ENCODE results near the gene CACNA2D1.
"Not testable (repeated sequence)": the region's sequence is repeated elsewhere in the genome, so short reads cannot be mapped to it uniquely, and the experiment has no call there.

The CACNA2D1 gene

DNA sequence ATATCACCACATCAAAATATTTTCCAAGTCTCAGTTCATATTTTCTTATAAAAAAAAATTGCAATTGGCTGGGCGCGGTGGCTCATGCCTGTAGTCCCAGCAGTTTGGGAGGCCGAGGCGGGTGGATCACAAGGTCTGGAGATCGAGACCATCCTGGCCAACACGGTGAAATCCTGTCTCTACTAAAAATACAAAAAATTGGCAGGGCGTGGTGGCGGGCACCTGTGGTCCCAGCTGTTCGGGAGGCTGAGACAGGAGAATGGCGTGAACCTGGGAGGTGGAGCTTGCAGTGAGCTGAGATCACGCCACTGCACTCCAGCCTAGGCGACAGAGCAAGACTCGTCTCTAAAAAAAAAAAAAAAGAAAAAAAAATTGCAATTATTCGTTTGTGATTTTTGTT, 303.0 kb downstream of the CACNA2D1 start:
- H3K27ac Mint-ChIP-seq; H3K36me3 Mint-ChIP-seq (ENCODE audit: low read depth); H3K4me3 Mint-ChIP-seq; H3K9me3 Mint-ChIP-seq; H3K27me3 Mint-ChIP-seq (ENCODE audit: low read depth); H3K4me1 Mint-ChIP-seq (ENCODE audit: low read depth): not testable (repeated sequence)

DNA sequence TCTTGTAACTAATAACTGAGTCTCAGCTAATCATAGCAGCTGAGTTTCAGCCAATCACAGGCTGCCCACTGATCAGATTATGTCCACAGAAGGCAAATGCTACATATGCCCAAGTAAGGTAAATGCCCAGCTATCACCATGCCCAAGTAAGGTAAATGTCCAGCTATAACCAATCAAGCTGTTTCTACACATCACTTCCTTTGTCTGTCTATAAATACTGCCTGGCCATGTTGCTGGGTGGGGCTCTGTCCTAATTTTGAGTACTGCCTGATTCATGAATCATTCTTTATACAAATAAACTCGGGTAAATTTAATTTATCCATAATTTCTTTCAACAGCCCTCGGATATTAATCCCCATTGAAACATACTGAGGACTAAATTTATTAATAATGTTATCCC, 312.4 kb downstream of the CACNA2D1 start:
- Mint-ChIP-seq H3K27ac (no peak overlapping the region), H3K27me3 (ENCODE audit: low read depth) (no peaks in the 10 kb centered on the region), H3K9me3 (no peaks in the 10 kb centered on the region), H3K36me3 (ENCODE audit: low read depth) (no peaks in the 10 kb centered on the region), H3K4me3 (no peak overlapping the region), H3K4me1 (ENCODE audit: low read depth) (no peaks in the 10 kb centered on the region)

GRCh38 chr7:82129091-82129490, 314.5 kb downstream of the CACNA2D1 start:
- Mint-ChIP-seq H3K27me3 (ENCODE audit: low read depth) (no peaks in the 10 kb centered on the region), H3K9me3 (no peaks in the 10 kb centered on the region), H3K27ac (no peak overlapping the region), H3K36me3 (ENCODE audit: low read depth) (no peaks in the 10 kb centered on the region), H3K4me3 (no peak overlapping the region), H3K4me1 (ENCODE audit: low read depth) (no peaks in the 10 kb centered on the region)

GRCh38 chr7:82128546-82128945, 315.0 kb downstream of the CACNA2D1 start:
- Mint-ChIP-seq H3K27ac (no peak overlapping the region), H3K36me3 (ENCODE audit: low read depth) (no peaks in the 10 kb centered on the region), H3K9me3 (no peaks in the 10 kb centered on the region), H3K4me1 (ENCODE audit: low read depth) (no peaks in the 10 kb centered on the region), H3K27me3 (ENCODE audit: low read depth) (no peaks in the 10 kb centered on the region), H3K4me3 (no peak overlapping the region)

GRCh38 chr7:82126576-82126975, 317.0 kb downstream of the CACNA2D1 start:
- Mint-ChIP-seq H3K27me3 (ENCODE audit: low read depth) (no peaks in the 10 kb centered on the region), H3K27ac (no peak overlapping the region), H3K9me3 (no peaks in the 10 kb centered on the region), H3K4me3 (no peak overlapping the region), H3K4me1 (ENCODE audit: low read depth) (no peaks in the 10 kb centered on the region), H3K36me3 (ENCODE audit: low read depth) (no peaks in the 10 kb centered on the region)

DNA sequence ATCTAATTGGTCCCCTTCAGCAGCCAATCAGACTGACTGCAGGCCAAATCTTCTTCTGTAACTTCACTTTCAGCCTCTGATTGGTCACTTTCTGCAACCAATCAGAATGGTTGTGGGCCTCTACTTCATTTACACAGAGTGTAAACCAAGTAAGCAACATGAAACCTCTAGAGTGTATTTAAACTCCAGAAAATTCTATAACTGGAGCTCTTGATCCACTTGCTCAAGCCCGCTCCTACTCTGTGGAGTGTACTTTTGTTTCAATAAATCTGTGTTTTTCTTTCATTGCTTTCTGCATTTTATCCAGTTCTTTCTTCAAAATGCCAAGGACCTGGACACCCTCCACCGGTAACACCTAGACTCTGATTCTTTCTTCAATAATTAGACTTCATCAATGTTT, 319.1 kb downstream of the CACNA2D1 start:
- H3K4me3 Mint-ChIP-seq, result no peak overlapping the region
- no peaks in the 10 kb centered on the region for H3K9me3 Mint-ChIP-seq
- H3K27ac Mint-ChIP-seq, result no peak overlapping the region
- no peaks in the 10 kb centered on the region for H3K36me3 Mint-ChIP-seq (ENCODE audit: low read depth)
- no peaks in the 10 kb centered on the region for H3K27me3 Mint-ChIP-seq (ENCODE audit: low read depth)
- H3K4me1 Mint-ChIP-seq (ENCODE audit: low read depth), result no peaks in the 10 kb centered on the region

DNA sequence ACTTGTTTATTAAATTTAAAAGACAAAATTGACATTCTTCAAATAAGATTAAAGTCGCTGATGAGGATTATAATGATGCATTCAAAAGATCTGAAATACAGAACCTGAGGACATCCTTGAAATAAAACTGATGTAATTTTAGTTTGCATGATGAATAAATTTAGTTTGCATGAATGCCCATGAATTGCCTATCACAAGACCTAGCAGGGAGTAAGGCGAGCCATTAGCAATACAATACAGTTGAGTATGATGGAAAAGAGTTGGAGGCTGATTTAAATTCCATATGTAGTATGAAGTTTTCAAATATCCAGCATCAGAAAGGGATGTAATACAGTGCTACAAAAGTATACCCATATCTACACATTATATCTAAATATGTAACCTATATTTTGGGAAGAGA, 321.3 kb downstream of the CACNA2D1 start:
- no peaks in the 10 kb centered on the region for H3K9me3 Mint-ChIP-seq
- H3K36me3 Mint-ChIP-seq (ENCODE audit: low read depth), result no peaks in the 10 kb centered on the region
- H3K4me1 Mint-ChIP-seq (ENCODE audit: low read depth), result no peaks in the 10 kb centered on the region
- H3K27me3 Mint-ChIP-seq (ENCODE audit: low read depth), result no peaks in the 10 kb centered on the region
- no peak overlapping the region for H3K4me3 Mint-ChIP-seq
- no peak overlapping the region for H3K27ac Mint-ChIP-seq

GRCh38 chr7:82114237-82114636, 329.3 kb downstream of the CACNA2D1 start:
- Mint-ChIP-seq H3K27ac (no peak overlapping the region), H3K4me1 (ENCODE audit: low read depth) (no peaks in the 10 kb centered on the region), H3K9me3 (no peaks in the 10 kb centered on the region), H3K36me3 (ENCODE audit: low read depth) (no peaks in the 10 kb centered on the region), H3K27me3 (ENCODE audit: low read depth) (no peaks in the 10 kb centered on the region), H3K4me3 (no peak overlapping the region)

DNA sequence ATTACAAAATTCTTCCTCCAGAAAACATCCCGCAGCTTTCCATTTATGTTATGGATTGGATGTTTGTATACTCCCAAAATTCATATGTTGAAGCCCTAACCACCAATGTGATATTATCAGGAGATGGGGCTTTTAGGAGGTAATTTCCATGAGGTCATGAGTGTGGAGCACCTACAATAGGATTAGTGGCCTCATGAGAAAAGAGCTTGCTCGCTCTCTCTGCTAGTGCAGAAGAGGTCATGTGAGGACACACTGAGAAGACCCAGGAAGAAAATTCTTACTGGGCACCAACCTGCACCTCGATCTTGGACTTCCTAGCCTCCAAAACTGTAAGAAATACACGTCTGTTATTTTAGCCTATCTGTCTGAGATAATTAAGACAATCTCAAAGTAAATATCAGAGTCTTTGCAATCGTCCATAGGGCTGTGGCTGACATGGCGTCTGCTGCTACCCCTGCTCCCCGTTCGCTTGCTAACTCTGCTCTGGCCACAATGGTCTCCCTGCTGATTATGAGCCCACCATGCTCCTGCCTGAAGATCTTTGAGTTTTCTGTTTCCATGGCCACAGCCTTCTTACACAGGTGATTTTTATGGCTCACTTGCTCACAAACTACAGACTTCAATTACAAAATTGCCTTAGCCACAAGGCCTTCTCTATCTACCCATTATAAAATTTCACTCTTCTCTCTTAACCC, 333.3 kb downstream of the CACNA2D1 start:
- Mint-ChIP-seq H3K27me3 (ENCODE audit: low read depth) (no peaks in the 10 kb centered on the region), H3K9me3 (no peaks in the 10 kb centered on the region), H3K36me3 (ENCODE audit: low read depth) (no peaks in the 10 kb centered on the region), H3K4me3 (no peak overlapping the region), H3K27ac (no peak overlapping the region), H3K4me1 (ENCODE audit: low read depth) (no peaks in the 10 kb centered on the region)

DNA sequence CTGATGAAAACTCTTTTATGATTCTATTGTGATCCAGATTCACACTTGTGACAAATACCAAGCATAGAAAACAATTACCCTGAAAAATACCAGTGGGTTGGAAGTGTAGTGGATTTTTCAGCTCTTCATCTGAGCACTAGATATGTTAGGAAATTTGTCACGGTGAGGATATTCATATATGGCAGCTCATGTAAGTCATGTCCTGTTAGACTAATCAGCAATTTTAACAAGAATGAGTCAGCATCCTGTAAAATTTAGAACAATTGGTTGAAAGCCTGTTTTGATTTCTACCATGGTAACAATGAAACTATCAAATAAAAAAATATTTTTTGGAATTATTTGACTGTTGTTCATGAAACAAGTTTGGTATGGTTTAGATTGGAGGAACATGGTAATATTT, 334.3 kb downstream of the CACNA2D1 start:
- no peaks in the 10 kb centered on the region for H3K36me3 Mint-ChIP-seq (ENCODE audit: low read depth)

DNA sequence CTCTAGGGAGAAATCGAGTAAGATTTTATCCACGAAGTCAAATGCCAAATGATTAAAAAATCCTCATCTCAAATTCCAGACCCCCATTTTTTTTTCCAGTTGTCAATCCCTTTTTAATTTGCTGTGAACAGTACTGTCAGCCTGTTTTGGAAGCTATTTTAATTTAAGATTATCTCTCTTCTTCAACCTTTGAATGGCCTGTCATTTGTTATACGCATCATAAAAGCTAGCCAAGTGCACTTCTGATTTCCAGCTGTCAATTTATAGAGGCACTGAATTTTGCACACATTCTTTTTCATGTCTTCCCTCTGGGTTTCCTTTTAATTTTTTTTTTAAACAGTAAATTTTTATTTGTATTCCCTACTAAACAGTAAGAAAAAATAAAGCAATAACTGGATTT, 337.4 kb downstream of the CACNA2D1 start:
- Mint-ChIP-seq H3K27ac (no peak overlapping the region), H3K4me3 (no peak overlapping the region), H3K9me3 (no peaks in the 10 kb centered on the region), H3K27me3 (ENCODE audit: low read depth) (no peaks in the 10 kb centered on the region), H3K36me3 (ENCODE audit: low read depth) (no peaks in the 10 kb centered on the region), H3K4me1 (ENCODE audit: low read depth) (no peaks in the 10 kb centered on the region)

More for the DNA sequence above, 334.3 kb downstream of the CACNA2D1 start:
- H3K4me3 Mint-ChIP-seq, result no peak overlapping the region
- no peaks in the 10 kb centered on the region for H3K27me3 Mint-ChIP-seq (ENCODE audit: low read depth)
- no peaks in the 10 kb centered on the region for H3K9me3 Mint-ChIP-seq
- no peak overlapping the region for H3K27ac Mint-ChIP-seq
- no peaks in the 10 kb centered on the region for H3K4me1 Mint-ChIP-seq (ENCODE audit: low read depth)

DNA sequence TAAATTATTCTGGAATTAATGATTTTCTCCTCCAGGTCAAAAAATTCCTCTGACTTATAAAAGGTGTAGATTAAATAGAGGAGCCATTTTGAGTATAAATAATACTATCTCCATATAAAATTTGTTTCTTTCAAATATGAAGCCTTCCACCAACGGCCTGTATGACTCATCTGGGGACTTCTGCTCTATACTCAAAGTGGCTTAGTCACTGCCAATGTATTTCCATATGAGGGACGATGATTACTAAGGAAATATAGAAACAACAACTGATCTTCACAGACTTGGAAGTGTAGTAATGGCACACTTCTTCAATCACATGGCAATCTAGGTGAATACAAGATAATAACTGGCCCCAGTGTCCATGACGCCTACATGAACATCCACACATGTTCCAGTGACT, 338.1 kb downstream of the CACNA2D1 start:
- Mint-ChIP-seq H3K9me3 (no peaks in the 10 kb centered on the region), H3K36me3 (ENCODE audit: low read depth) (no peaks in the 10 kb centered on the region), H3K27me3 (ENCODE audit: low read depth) (no peaks in the 10 kb centered on the region), H3K4me3 (no peak overlapping the region), H3K27ac (no peak overlapping the region), H3K4me1 (ENCODE audit: low read depth) (no peaks in the 10 kb centered on the region)

DNA sequence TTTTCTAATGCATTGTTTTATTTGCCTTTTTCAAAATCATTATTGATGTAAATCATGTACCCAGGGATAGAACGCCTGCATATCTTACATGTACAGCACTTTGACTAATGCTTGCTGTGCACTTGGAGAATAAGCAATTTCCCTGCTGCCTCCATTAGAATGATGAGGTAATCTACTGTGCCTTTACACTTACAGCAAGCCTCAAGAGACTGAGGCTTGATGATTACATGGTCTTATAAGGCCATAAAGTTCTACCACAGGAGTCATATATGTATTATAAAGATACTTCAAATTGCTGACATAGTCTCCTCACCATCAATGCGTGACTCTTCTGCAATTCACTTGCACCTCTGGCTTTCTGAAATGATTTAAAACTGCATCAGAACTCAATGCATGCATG, 345.2 kb downstream of the CACNA2D1 start:
- H3K27ac Mint-ChIP-seq, result no peak overlapping the region
- no peaks in the 10 kb centered on the region for H3K4me1 Mint-ChIP-seq (ENCODE audit: low read depth)
- no peaks in the 10 kb centered on the region for H3K9me3 Mint-ChIP-seq
- H3K4me3 Mint-ChIP-seq, result no peak overlapping the region
- no peaks in the 10 kb centered on the region for H3K36me3 Mint-ChIP-seq (ENCODE audit: low read depth)
- H3K27me3 Mint-ChIP-seq (ENCODE audit: low read depth), result no peaks in the 10 kb centered on the region

DNA sequence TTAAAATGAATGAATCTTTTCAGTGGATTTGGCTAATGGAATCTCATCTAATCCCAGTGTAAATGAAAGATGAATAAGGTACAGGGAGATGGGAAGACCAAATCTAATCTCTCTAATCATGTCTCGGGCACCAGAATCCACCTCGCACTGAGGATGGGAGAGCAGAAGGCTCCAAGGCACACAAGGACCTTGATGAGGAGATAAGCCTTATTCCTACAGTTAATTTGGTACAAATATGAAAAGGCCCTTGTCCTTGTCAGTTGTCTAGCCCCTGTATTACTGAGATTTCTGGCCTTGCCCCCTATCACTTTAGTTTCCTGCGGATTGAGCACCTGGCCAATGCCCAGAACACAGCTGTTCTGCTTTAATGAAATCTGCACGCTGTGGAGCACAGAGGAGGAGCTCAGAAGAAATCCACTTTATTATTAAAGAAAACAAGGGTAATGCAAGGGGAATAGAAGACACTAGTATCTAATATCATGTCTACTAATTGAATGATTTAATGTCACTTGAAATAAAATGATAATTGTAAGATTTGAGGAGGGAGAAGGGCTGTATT, 352.4 kb downstream of the CACNA2D1 start:
- no peak overlapping the region for H3K27ac Mint-ChIP-seq
- H3K9me3 Mint-ChIP-seq, result no peaks in the 10 kb centered on the region
- H3K4me1 Mint-ChIP-seq (ENCODE audit: low read depth), result no peaks in the 10 kb centered on the region
- H3K4me3 Mint-ChIP-seq, result no peak overlapping the region
- no peaks in the 10 kb centered on the region for H3K27me3 Mint-ChIP-seq (ENCODE audit: low read depth)
- H3K36me3 Mint-ChIP-seq (ENCODE audit: low read depth), result no peaks in the 10 kb centered on the region

DNA sequence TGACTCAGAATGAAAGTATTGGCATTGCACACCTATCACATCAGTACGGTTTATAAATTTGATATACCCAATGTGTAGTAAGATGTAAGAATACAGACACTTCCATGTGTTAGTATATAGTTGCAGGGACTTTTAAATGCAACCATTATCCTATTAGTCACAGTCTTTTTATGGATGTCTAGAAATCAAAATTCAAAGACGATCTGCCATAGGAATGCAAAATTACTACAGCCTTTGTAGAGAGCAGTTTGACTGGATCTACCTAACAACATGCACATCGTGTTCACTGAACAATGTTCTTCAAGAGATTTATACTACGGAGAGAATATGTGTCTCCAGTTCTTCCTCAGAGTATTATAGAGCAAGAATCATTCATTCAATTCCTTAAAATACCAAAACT, 356.5 kb downstream of the CACNA2D1 start:
- no peaks in the 10 kb centered on the region for H3K9me3 Mint-ChIP-seq
- no peaks in the 10 kb centered on the region for H3K27me3 Mint-ChIP-seq (ENCODE audit: low read depth)
- no peaks in the 10 kb centered on the region for H3K36me3 Mint-ChIP-seq (ENCODE audit: low read depth)
- H3K4me3 Mint-ChIP-seq, result no peak overlapping the region
- H3K4me1 Mint-ChIP-seq (ENCODE audit: low read depth), result no peaks in the 10 kb centered on the region
- H3K27ac Mint-ChIP-seq, result no peak overlapping the region

DNA sequence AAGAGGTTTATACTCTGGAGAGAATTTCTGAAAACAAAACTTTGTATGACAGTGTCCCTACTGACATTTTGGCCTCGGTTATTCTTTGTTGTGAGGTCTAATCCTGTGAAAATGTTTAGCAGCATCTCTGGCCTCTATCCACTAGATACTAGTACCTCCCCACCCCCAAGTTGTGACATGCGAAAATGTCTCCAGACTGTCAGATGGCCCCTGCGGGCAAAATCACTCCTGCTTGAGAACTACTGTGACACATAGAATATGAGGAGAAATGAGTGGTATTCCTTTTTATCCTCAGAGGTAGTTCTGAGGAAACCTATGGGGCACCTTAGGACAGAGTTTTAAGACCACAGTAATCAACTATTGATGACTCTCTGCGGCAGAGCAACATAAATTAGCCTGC, 358.5 kb downstream of the CACNA2D1 start:
- no peaks in the 10 kb centered on the region for H3K36me3 Mint-ChIP-seq (ENCODE audit: low read depth)
- H3K4me1 Mint-ChIP-seq (ENCODE audit: low read depth), result no peaks in the 10 kb centered on the region
- no peak overlapping the region for H3K27ac Mint-ChIP-seq
- no peak overlapping the region for H3K4me3 Mint-ChIP-seq
- H3K27me3 Mint-ChIP-seq (ENCODE audit: low read depth), result no peaks in the 10 kb centered on the region
- no peaks in the 10 kb centered on the region for H3K9me3 Mint-ChIP-seq
